DND-41 (cell line): Measurements from ENCODE around the gene AP2A2.

Experiments used
- ATAC-seq: fragments of 200-7000 bp; cut with Tn5 transposase; 3 replicates; pipeline ENCODE4 v1.9.1; 2021; ENCODE audit warnings: low read depth; ENCODE audit not compliant: insufficient read depth
- DNase-seq: peaks from one replicate; pipeline ENCODE4 v3.0.0-alpha.2; 2020
- H2AFZ ChIP-seq: 2 replicates; pipeline ENCODE4 v1.6.0; 2012; ENCODE audit warnings: low read depth, low read length
- H3K27ac ChIP-seq: 2 replicates; pipeline ENCODE4 v1.5.1; 2012; ENCODE audit warnings: low read length, inconsistent platforms
- H3K27me3 ChIP-seq: fragments of 200-600 bp; sonication (generic); 2 replicates; pipeline ENCODE4 v1.6.0; 2012; ENCODE audit warnings: low read length, mild to moderate bottlenecking, inconsistent platforms; ENCODE audit not compliant: insufficient read depth, poor library complexity
- H3K36me3 ChIP-seq: 2 replicates; pipeline ENCODE4 v1.5.1; 2012; ENCODE audit warnings: low read length, inconsistent platforms; ENCODE audit not compliant: insufficient read depth
- H3K4me1 ChIP-seq: 2 replicates; pipeline ENCODE4 v1.5.1; 2012; ENCODE audit warnings: mild to moderate bottlenecking, low read length; ENCODE audit not compliant: insufficient read depth
- H3K4me2 ChIP-seq: 2 replicates; pipeline ENCODE4 v1.6.0; 2012; ENCODE audit warnings: mild to moderate bottlenecking, moderate library complexity, low read length, inconsistent platforms; ENCODE audit not compliant: insufficient read depth
- H3K4me3 ChIP-seq, 2 experiments: fragments of 200-600 bp in 1 of 2; shearing (Covaris generic) in 1 of 2; 2 replicates each; pipeline ENCODE4 v1.5.1; 2012 to 2016; ENCODE audit warnings: inconsistent platforms in 2 of 2, low read length in 2 of 2, mild to moderate bottlenecking in 2 of 2, low read depth in 1 of 2, moderate library complexity in 1 of 2
- H3K79me2 ChIP-seq: 2 replicates; pipeline ENCODE4 v1.6.0; 2012; ENCODE audit warnings: low read length, inconsistent platforms; ENCODE audit not compliant: insufficient read depth
- H3K9ac ChIP-seq: 2 replicates; pipeline ENCODE4 v1.6.0; 2012; ENCODE audit warnings: low read depth, mild to moderate bottlenecking, inconsistent platforms, low read length, moderate library complexity
- H3K9me3 ChIP-seq: 2 replicates; pipeline ENCODE4 v1.5.1; 2012; ENCODE audit warnings: low read length, moderate library complexity, mild to moderate bottlenecking, inconsistent platforms; ENCODE audit not compliant: insufficient read depth, severe bottlenecking
- H4K20me1 ChIP-seq: 2 replicates; pipeline ENCODE4 v1.6.0; 2012; ENCODE audit warnings: low read length; ENCODE audit not compliant: insufficient read depth
- CTCF ChIP-seq: IDR thresholded peaks from 2 replicates; pipeline ENCODE4 v1.5.1; 2012; ENCODE audit warnings: borderline replicate concordance, low read length, moderate library complexity, mild to moderate bottlenecking; ENCODE audit not compliant: poor library complexity, severe bottlenecking; ENCODE audit errors: extremely low read depth
- EZH2 ChIP-seq: IDR thresholded peaks from 3 replicates; pipeline ENCODE4 v1.6.1; 2012; ENCODE audit warnings: borderline replicate concordance, low read depth, mild to moderate bottlenecking, moderate library complexity, low read length, inconsistent platforms; ENCODE audit not compliant: severe bottlenecking

The AP2A2 gene

GRCh38 chr11:925496-926301, at the start of gene AP2A2:
Gene AP2A2 (plus strand): TSS chr11:925870. CDS start chr11:926022, 152 bp downstream.
- Histone ChIP-seq H3K4me1 (peaks cover 27% of the 10 kb centered on the region), H3K27ac (peak within 1 kb of the TSS; percentile 66), H3K79me2 (peaks cover 47% of the 10 kb centered on the region), H3K36me3 (peaks cover 14% of the 10 kb centered on the region; the same call in 1 of the 2 replicates), H3K4me3 (peak within 1 kb of the TSS; percentile 78 to 89), H3K4me2 (peak within 1 kb of the TSS; percentile 96), H4K20me1 (peaks cover 21% of the 10 kb centered on the region; the same call in 1 of the 2 replicates), H3K27me3 (no peaks in the 10 kb centered on the region), H3K9ac (peak within 1 kb of the TSS; percentile 80), H2AFZ (peak within 1 kb of the TSS; percentile 72), H3K9me3 (no peaks in the 10 kb centered on the region)
- peak; percentile 84 for TF ChIP-seq CTCF
- no peak for TF ChIP-seq EZH2
- DNase-seq (peak; percentile 88), ATAC-seq (peak; percentile 84)

- no peak overlapping the region for H3K4me2 ChIP-seq
- no peak overlapping the region for H2AFZ ChIP-seq
- H3K4me3 ChIP-seq, result no peak overlapping the region
- H3K9ac ChIP-seq, result no peak overlapping the region
- ATAC-seq, result no peak
- H3K79me2 ChIP-seq, result no peaks in the 10 kb centered on the region
- H4K20me1 ChIP-seq, result peaks cover 7% of the 10 kb centered on the region; the same call in 1 of the 2 replicates
- TF ChIP-seq CTCF (no peak), EZH2 (no peak)
- DNase-seq, result no peak
- H3K36me3 ChIP-seq, result peaks cover 61% of the 10 kb centered on the region
- no peaks in the 10 kb centered on the region for H3K9me3 ChIP-seq
- no peaks in the 10 kb centered on the region for H3K27me3 ChIP-seq
- H3K27ac ChIP-seq, result no peak overlapping the region
- H3K4me1 ChIP-seq, result no peaks in the 10 kb centered on the region
These were observed 49.1 kb upstream of the AP2A2 start for GRCh38 chr11:876545-876944.

- Histone ChIP-seq H3K4me3 (no peak overlapping the region), H3K27ac (no peak overlapping the region), H4K20me1 (peaks cover 7% of the 10 kb centered on the region; the same call in 1 of the 2 replicates), H3K4me2 (no peak overlapping the region), H3K36me3 (peaks cover 63% of the 10 kb centered on the region), H3K9me3 (no peaks in the 10 kb centered on the region), H3K79me2 (no peaks in the 10 kb centered on the region), H3K9ac (no peak overlapping the region), H2AFZ (no peak overlapping the region), H3K27me3 (no peaks in the 10 kb centered on the region), H3K4me1 (no peaks in the 10 kb centered on the region)
- ATAC-seq (peak; percentile 54; the same call in 2 of the 3 replicates), DNase-seq (peak; percentile 53)
- TF ChIP-seq EZH2 (no peak), CTCF (no peak)
These were observed 48.1 kb upstream of the AP2A2 start for GRCh38 chr11:877565-877964.
